ENCODE results near the gene R3HDM4. TPM values are rescaled to one million over a fixed set of nuclear protein-coding genes. Genes with fewer than 3 reads are reported as not detected.

Gene R3HDM4
- total and polyA plus RNA-seq, 9 of the 15 experiments (the other 6 are each of a cell fraction or from before 2014, with no cell fraction given): 3.2 to 154 (median 59.0) TPM

DNA sequence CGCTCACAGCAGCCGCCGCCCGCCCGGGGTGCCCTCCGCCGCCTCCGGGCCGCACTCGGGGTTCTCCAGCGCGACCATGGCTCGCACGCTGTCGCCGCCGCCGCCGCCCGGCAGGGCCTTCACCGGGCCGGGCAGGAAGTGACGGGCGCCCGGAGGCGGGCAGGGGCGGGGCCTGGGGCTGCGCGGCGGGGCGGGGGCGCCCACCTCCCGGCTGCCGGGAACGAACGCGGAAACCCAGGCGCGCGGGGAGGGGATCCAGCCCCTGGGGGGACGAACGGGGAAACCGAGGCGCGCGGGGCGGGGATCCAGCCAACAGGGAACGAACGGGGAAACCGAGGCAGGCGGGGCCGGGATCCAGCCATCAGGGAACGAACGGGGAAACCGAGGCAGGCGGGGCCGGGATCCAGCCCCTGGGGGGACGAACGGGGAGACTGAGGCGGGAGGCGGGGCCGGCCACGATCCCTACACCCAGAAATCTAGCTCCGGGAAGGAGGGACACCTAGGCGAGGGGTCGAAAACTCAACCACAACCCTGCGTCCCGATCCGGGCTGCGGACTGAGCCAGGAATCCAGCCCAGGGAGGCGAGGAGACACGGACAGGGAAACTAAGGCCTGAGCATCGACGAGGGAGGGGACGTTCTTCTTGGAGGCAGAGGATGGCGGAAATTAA lies at the start of gene R3HDM4 (continued):
- no peak for TF ChIP-seq CHCHD3 (CRISPR knock-in tag; IDR thresholded peaks at IDR 0.05)
- TF ChIP-seq MBD2 (IDR thresholded peaks at IDR 0.05; ENCODE audit: borderline replicate concordance, low read depth): peak; percentile 9; the same call in 1 of the 2 replicates
- TF ChIP-seq, protein P1, sequence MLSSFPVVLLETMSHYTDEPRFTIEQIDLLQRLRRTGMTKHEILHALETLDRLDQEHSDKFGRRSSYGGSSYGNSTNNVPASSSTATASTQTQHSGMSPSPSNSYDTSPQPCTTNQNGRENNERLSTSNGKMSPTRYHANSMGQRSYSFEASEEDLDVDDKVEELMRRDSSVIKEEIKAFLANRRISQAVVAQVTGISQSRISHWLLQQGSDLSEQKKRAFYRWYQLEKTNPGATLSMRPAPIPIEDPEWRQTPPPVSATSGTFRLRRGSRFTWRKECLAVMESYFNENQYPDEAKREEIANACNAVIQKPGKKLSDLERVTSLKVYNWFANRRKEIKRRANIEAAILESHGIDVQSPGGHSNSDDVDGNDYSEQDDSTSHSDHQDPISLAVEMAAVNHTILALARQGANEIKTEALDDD (IDR thresholded peaks at IDR 0.05): no peak
- TF ChIP-seq ADNP (tag; IDR thresholded peaks at IDR 0.05): no peak
- TF ChIP-seq SMAD1 (IDR thresholded peaks at IDR 0.05; ENCODE audit: low read depth, low read length, partially characterized antibody): peak; percentile 37
- TF ChIP-seq HCFC1 (IDR thresholded peaks at IDR 0.05; ENCODE audit: low read depth, low read length): no peak; the same call in 1 of the 2 replicates
- no peak for TF ChIP-seq GABPB2 (CRISPR knock-in tag; conservative IDR thresholded peaks at IDR 0.05)
- no peak for TF ChIP-seq CTBP1 (IDR thresholded peaks at IDR 0.05; ENCODE audit: borderline replicate concordance)
- TF ChIP-seq, protein P2, sequence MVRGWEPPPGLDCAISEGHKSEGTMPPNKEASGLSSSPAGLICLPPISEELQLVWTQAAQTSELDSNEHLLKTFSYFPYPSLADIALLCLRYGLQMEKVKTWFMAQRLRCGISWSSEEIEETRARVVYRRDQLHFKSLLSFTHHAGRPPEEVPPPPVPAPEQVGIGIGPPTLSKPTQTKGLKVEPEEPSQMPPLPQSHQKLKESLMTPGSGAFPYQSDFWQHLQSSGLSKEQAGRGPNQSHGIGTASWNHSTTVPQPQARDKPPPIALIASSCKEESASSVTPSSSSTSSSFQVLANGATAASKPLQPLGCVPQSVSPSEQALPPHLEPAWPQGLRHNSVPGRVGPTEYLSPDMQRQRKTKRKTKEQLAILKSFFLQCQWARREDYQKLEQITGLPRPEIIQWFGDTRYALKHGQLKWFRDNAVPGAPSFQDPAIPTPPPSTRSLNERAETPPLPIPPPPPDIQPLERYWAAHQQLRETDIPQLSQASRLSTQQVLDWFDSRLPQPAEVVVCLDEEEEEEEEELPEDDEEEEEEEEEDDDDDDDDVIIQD (CRISPR knock-in tag; IDR thresholded peaks at IDR 0.05): no peak
- TF ChIP-seq RCOR1 (IDR thresholded peaks at IDR 0.05; ENCODE audit: borderline replicate concordance in 1 of 2, low read depth in 2 of 2, low read length in 2 of 2): no peak
- TF ChIP-seq BRCA1 (IDR thresholded peaks at IDR 0.05): no peak
- no peak for TF ChIP-seq BRCA1 (CRISPR knock-in tag; IDR thresholded peaks at IDR 0.05)
- TF ChIP-seq ZNF311 (CRISPR knock-in tag; IDR thresholded peaks at IDR 0.05): no peak
- TF ChIP-seq HNRNPH1 (optimal IDR thresholded peaks at IDR 0.05; ENCODE audit: low read depth, low read length): no peak
- TF ChIP-seq, protein P3, sequence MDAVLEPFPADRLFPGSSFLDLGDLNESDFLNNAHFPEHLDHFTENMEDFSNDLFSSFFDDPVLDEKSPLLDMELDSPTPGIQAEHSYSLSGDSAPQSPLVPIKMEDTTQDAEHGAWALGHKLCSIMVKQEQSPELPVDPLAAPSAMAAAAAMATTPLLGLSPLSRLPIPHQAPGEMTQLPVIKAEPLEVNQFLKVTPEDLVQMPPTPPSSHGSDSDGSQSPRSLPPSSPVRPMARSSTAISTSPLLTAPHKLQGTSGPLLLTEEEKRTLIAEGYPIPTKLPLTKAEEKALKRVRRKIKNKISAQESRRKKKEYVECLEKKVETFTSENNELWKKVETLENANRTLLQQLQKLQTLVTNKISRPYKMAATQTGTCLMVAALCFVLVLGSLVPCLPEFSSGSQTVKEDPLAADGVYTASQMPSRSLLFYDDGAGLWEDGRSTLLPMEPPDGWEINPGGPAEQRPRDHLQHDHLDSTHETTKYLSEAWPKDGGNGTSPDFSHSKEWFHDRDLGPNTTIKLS (IDR thresholded peaks at IDR 0.05; ENCODE audit: borderline replicate concordance, low read depth): no peak
- TF ChIP-seq, protein P4, sequence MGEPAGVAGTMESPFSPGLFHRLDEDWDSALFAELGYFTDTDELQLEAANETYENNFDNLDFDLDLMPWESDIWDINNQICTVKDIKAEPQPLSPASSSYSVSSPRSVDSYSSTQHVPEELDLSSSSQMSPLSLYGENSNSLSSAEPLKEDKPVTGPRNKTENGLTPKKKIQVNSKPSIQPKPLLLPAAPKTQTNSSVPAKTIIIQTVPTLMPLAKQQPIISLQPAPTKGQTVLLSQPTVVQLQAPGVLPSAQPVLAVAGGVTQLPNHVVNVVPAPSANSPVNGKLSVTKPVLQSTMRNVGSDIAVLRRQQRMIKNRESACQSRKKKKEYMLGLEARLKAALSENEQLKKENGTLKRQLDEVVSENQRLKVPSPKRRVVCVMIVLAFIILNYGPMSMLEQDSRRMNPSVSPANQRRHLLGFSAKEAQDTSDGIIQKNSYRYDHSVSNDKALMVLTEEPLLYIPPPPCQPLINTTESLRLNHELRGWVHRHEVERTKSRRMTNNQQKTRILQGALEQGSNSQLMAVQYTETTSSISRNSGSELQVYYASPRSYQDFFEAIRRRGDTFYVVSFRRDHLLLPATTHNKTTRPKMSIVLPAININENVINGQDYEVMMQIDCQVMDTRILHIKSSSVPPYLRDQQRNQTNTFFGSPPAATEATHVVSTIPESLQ (CRISPR knock-in tag; IDR thresholded peaks at IDR 0.05): no peak
- no peak for TF ChIP-seq ILK (tag; IDR thresholded peaks at IDR 0.05; ENCODE audit: borderline replicate concordance, low read depth)
- TF ChIP-seq, protein P5, sequence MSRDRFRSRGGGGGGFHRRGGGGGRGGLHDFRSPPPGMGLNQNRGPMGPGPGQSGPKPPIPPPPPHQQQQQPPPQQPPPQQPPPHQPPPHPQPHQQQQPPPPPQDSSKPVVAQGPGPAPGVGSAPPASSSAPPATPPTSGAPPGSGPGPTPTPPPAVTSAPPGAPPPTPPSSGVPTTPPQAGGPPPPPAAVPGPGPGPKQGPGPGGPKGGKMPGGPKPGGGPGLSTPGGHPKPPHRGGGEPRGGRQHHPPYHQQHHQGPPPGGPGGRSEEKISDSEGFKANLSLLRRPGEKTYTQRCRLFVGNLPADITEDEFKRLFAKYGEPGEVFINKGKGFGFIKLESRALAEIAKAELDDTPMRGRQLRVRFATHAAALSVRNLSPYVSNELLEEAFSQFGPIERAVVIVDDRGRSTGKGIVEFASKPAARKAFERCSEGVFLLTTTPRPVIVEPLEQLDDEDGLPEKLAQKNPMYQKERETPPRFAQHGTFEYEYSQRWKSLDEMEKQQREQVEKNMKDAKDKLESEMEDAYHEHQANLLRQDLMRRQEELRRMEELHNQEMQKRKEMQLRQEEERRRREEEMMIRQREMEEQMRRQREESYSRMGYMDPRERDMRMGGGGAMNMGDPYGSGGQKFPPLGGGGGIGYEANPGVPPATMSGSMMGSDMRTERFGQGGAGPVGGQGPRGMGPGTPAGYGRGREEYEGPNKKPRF (IDR thresholded peaks at IDR 0.05; ENCODE audit: low read depth, low read length): no peak

Measured in K562 (cell line).